ENCODE results near the gene KMT2B.
"Not testable (repeated sequence)": the region's sequence is repeated elsewhere in the genome, so short reads cannot be mapped to it uniquely, and the experiment has no call there.

Gene KMT2B

DNA sequence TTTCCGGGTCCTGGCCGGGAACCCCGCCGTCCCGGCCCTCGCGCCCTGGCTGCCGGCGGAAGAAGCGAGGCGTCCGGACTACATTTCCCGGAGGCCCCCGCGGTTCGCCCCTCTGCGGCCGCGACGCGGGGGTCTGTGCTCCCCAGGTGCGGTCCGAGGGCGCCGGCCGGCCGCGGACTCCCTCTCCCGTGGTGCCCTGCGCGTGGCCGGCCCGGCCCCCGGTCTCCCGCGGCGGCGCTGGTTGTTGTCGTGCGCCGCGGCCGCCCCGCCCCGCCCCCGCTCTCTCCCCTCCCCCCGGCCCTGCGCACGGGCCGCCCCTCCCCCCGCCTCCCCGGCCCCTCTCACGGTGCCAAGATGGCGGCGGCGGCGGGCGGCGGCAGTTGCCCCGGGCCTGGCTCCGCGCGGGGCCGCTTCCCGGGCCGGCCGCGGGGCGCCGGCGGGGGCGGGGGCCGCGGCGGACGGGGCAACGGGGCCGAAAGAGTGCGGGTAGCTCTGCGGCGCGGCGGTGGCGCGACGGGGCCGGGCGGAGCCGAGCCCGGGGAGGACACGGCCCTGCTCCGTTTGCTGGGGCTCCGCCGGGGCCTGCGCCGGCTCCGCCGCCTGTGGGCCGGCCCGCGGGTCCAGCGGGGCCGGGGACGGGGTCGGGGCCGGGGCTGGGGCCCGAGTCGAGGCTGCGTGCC, at the start of gene KMT2B:
Gene KMT2B, plus strand, starts transcription at position 339 of the 680 bp plus-strand sequence. Its CDS starts 16 bp downstream, at position 355.
- no peak for DNase-seq (ENCODE audit: low spot score)

GRCh38 chr19:35669566-35669965, 48.2 kb upstream of the KMT2B start:
- DNase-seq (ENCODE audit: low spot score): no peak

- DNase-seq (ENCODE audit: low spot score): no peak
Observed at GRCh38 chr19:35669974-35670373, 47.8 kb upstream of the KMT2B start.

DNA sequence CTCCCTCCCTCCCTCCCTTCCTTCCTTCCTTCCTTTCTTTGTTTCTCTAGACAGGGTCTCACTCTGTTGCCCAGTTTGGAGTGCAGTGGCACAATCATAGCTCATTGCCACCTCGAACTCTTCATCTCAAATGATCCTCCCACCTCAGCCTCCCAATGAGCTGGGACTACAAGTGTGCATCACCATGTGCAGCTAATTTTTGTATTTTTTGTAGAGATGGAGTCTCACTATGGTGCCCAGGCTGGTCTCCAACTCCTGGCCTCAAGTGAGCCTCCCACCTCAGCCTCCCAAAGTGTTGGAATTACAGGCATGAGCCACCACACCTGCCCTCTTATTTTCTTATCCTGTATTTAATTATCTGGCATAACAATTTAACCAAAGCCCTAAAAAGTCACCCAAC, 47.1 kb upstream of the KMT2B start:
- DNase-seq (ENCODE audit: low spot score): no peak

DNA sequence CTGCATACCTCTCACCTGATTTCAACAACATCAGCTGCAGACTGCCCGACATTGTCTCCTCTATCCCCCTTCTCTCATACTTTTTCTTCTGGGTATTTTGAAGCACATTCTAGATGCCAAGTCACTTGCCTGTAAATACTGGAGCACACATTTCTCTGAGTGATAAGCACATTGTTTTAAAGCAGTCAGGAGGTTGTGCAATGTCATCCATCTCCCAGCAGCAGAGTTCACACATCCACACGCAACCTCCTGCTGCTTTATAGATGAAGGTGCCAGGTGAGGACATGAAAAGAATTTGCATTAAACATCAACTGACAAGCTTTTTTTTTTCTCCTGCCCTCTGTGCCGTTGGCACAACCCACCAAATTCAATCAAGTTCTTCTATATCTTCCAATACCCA, 46.0 kb upstream of the KMT2B start:
- DNase-seq (ENCODE audit: low spot score): peak; percentile 93

- DNase-seq (ENCODE audit: low spot score): peak; percentile 93
Observed at GRCh38 chr19:35673121-35673804, 44.5 kb upstream of the KMT2B start.

- no peak for DNase-seq (ENCODE audit: low spot score)
Observed at GRCh38 chr19:35675589-35676140, 42.1 kb upstream of the KMT2B start.

GRCh38 chr19:35689836-35690235, 28.0 kb upstream of the KMT2B start:
- no peak for DNase-seq (ENCODE audit: low spot score)

GRCh38 chr19:35691106-35691505, 26.7 kb upstream of the KMT2B start:
- DNase-seq (ENCODE audit: low spot score): not testable (repeated sequence)

- no peak for DNase-seq (ENCODE audit: low spot score)
Observed at GRCh38 chr19:35692010-35692409, 25.8 kb upstream of the KMT2B start.

DNA sequence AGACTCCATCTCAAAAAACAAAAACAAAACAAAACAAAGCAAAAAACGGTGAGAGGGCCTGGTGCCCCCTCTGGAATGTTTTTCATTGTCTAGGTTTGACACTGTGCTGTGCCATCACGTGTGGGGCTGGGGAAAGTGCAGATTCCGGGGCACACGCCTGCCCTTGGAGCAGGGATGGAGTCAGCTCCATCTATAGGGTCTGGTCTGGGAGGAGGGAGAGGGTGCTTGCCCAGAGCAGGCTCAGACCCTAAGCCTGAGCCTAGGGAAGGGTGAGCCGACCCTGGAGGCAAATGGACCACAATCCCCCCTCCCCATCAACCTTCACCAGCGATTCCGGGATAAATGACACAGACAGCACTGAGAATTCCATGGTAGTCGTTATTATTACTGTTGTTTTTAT, 24.4 kb upstream of the KMT2B start:
- no peak for DNase-seq (ENCODE audit: low spot score)

DNA sequence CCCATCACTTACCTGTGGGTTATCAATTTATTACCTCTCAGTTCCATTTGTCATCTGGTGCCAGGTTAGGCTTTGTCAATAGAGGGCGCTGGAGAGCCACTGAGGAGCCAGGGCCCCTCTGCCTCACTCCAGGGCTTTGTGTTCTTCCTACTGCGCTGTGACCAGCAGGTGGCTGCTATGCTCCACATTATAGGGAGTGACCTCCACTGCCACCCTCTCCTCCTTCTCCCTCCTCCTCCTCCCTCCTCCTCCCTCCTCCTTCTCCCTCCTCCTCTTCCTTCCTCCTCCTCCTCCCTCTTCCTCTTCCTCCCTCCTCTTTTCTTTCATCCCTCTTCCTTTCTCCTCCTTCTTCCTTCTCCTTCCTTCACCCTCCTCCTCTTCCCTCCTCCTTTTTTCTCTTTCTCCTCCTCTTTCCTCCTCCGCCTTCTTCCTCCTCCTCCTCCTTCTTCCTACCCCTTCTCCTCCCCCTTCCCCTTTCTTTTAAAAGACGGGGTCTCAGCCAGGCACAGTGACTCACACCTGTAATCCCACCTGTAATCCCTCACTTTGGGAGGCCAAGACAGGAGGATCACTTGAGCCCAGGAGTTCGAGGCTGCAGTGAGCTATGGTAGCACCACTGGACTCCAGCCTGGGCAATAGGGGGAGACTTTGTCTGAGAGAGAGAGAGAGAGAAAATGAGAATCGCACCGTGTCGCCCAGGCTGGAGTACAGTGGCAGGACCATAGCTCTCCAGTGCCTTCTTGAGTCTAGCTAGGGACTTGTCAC, 23.8 kb upstream of the KMT2B start:
- DNase-seq (ENCODE audit: low spot score): peak; percentile 91

DNA sequence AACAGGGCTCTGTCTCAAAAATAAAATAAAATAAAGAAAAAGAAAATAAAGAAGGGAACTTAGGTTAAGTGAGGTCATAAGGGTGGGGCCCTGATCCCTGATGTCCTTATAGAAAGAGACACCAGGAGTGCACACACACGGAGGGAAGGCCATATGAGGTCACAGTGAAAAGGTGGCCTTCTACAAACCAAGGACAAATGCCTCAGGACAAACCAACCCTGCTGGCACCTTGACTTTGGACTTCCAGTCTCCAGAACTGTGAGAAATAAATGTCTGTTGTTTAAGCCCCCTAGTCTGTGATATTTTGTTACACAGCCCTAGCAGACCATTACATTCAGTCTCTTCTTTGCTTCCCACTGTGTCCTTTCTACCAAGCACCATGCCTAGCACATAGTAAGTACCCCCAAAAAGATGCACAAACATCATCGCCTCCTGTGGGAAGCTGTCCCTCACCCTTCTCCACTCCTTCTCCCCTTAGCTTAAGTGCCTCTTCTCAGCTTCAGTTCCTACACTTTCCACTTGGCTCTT, 21.8 kb upstream of the KMT2B start:
- DNase-seq (ENCODE audit: low spot score): no peak

GRCh38 chr19:35696835-35697234, 21.0 kb upstream of the KMT2B start:
- DNase-seq (ENCODE audit: low spot score): no peak

GRCh38 chr19:35702223-35703012, 15.4 kb upstream of the KMT2B start:
- DNase-seq (ENCODE audit: low spot score): peak; percentile 99

DNA sequence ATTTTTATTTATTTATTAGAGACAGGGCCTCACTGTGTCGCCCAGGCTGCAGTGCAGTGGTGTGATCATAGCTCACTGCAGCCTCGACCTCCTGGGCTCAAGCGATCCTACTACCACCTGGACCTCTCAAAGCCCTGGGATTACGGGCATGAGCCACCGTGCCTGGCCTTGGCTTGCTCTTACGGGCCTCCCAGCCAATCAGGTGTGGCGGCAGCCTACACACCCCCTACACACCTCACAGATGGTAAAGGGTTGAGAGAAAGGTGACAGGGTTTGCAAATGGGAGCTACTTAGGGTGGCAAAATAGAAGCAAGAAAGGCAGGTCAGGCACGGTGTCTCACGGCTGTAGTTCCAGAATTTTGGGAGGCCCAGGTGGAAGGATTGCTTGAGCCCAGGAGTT, 14.5 kb upstream of the KMT2B start:
- DNase-seq (ENCODE audit: low spot score): no peak

DNA sequence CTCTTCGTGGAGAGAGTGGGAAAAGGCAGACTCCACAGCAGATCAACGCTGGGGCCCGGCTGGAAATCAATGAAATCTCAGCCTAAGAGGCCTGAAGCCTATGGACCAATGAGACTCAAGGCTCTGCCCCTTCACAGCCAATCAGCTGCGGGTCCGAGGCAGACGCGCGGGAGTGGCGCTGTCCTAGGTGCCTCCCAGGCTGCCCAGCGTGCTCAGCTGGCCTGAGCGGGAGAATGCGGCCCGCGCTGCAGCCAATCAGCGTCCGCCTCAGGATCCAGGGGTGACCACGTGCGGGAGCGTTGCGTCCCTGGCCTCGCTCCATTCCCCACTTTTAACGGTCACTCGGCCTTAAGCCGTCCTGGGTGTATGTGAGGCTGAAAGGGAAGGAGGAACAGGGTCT, 13.6 kb upstream of the KMT2B start, which contains the start of gene ZBTB32:
Gene ZBTB32, plus strand, starts transcription at position 341 of the 400 bp plus-strand sequence. CDS start 10,069 bp downstream, outside the sequence.
- no peak for DNase-seq (ENCODE audit: low spot score)

DNA sequence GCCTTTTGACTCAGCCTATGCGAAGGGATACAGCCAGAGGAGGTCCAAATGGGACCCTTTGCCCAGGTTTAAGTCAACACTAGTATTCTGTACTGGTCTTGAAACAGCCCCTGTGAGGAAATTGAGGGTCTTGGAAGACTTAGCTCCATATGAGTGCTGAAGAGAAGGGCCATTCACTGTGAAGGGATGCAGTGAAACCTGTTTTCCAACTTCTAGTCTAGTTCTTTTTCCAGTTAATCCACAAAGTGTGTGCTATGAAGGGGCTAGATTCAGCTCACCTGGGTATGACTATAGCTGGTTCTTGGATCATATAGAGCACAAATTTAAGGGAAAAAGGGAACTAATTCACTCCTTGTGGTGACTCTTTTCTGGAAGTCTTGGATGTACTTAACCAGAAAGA, 9.4 kb upstream of the KMT2B start:
- DNase-seq (ENCODE audit: low spot score): no peak

GRCh38 chr19:35710784-35711723, 6.7 kb upstream of the KMT2B start:
- no peak for DNase-seq (ENCODE audit: low spot score)

All from HuH-7 (cell line).